H9 (cell line): ENCODE results near the gene ST8SIA2. TPM values are rescaled to one million over a fixed set of nuclear protein-coding genes. Genes with fewer than 3 reads are reported as not detected.

Source experiments
- DNase-seq: peaks from one replicate; pipeline ENCODE4 v3.0.0-alpha.2; 2017
- H2AFZ ChIP-seq: one replicate; pipeline ENCODE4 v1.6.1; 2013; ENCODE audit warnings: mild to moderate bottlenecking, low read length, control low read depth, moderate library complexity
- H2AK5ac ChIP-seq: 2 replicates; pipeline ENCODE4 v1.6.1; 2013; ENCODE audit warnings: low read length, control low read depth, mixed read lengths; ENCODE audit not compliant: insufficient read length
- H2BK120ac ChIP-seq: one replicate; pipeline ENCODE4 v1.6.1; 2013; ENCODE audit warnings: low read depth, mild to moderate bottlenecking, low read length, control low read depth, inconsistent platforms; ENCODE audit not compliant: poor library complexity, severe bottlenecking
- H2BK12ac ChIP-seq: 2 replicates; pipeline ENCODE4 v1.6.1; 2013; ENCODE audit warnings: low read length, control low read depth, mixed read lengths, low read depth; ENCODE audit not compliant: insufficient read length
- H2BK15ac ChIP-seq: 2 replicates; pipeline ENCODE4 v1.6.1; 2013; ENCODE audit warnings: low read depth, low read length, control low read depth
- H2BK20ac ChIP-seq: one replicate; pipeline ENCODE4 v1.6.1; 2013; ENCODE audit warnings: low read depth, mild to moderate bottlenecking, low read length, control low read depth, inconsistent platforms; ENCODE audit not compliant: poor library complexity, severe bottlenecking
- H2BK5ac ChIP-seq: 2 replicates; pipeline ENCODE4 v1.6.1; 2013; ENCODE audit warnings: low read length, control low read depth, mixed read lengths; ENCODE audit not compliant: insufficient read length
- H3K14ac ChIP-seq: 2 replicates; pipeline ENCODE4 v1.6.1; 2013; ENCODE audit warnings: low read length, control low read depth; ENCODE audit not compliant: insufficient read depth
- H3K18ac ChIP-seq: 2 replicates; pipeline ENCODE4 v1.6.1; 2013; ENCODE audit warnings: low read depth, mild to moderate bottlenecking, mixed read lengths, low read length, control low read depth; ENCODE audit not compliant: insufficient read length
- H3K23ac ChIP-seq: 2 replicates; pipeline ENCODE4 v1.6.1; 2013; ENCODE audit warnings: low read length, control low read depth, mixed read lengths, low read depth; ENCODE audit not compliant: insufficient read length
- H3K23me2 ChIP-seq: 2 replicates; pipeline ENCODE4 v1.6.1; 2013; ENCODE audit warnings: low read depth, mild to moderate bottlenecking, mixed read lengths, low read length, control low read depth; ENCODE audit not compliant: insufficient read length, poor library complexity, severe bottlenecking
- H3K27ac ChIP-seq: 2 replicates; pipeline ENCODE4 v1.5.1; 2013; ENCODE audit warnings: low read length, control low read depth, mixed read lengths, low read depth; ENCODE audit not compliant: insufficient read length
- H3K27me3 ChIP-seq: 2 replicates; pipeline ENCODE4 v1.6.1; 2013; ENCODE audit warnings: low read length, control low read depth, inconsistent platforms; ENCODE audit not compliant: insufficient read depth
- H3K4ac ChIP-seq: 2 replicates; pipeline ENCODE4 v1.6.1; 2013; ENCODE audit warnings: low read depth, mild to moderate bottlenecking, control low read depth, inconsistent platforms, low read length, moderate library complexity
- H3K4me1 ChIP-seq: 2 replicates; pipeline ENCODE4 v1.6.1; 2013; ENCODE audit warnings: low read length, control low read depth, inconsistent platforms; ENCODE audit not compliant: insufficient read depth
- H3K4me2 ChIP-seq: 2 replicates; pipeline ENCODE4 v1.6.1; 2013; ENCODE audit warnings: low read length, control low read depth, mixed read lengths; ENCODE audit not compliant: insufficient read length, insufficient read depth
- H3K56ac ChIP-seq: 2 replicates; pipeline ENCODE4 v1.6.1; 2013; ENCODE audit warnings: low read depth, mild to moderate bottlenecking, mixed read lengths, low read length, control low read depth; ENCODE audit not compliant: insufficient read length
- H3K79me1 ChIP-seq: 2 replicates; pipeline ENCODE4 v1.6.1; 2013; ENCODE audit warnings: low read depth, mild to moderate bottlenecking, moderate library complexity, low read length, control low read depth, inconsistent platforms; ENCODE audit not compliant: insufficient read depth, poor library complexity, severe bottlenecking
- H3K79me2 ChIP-seq: 2 replicates; pipeline ENCODE4 v1.6.1; 2013; ENCODE audit warnings: low read length, control low read depth, inconsistent platforms; ENCODE audit not compliant: insufficient read depth
- H3K9ac ChIP-seq: 2 replicates; pipeline ENCODE4 v1.6.1; 2013; ENCODE audit warnings: low read length, control low read depth, mixed read lengths; ENCODE audit not compliant: insufficient read length; ENCODE audit errors: extremely low read depth
- H3K9me3 ChIP-seq: one replicate; pipeline ENCODE4 v1.6.1; 2013; ENCODE audit warnings: low read depth, low read length, inconsistent platforms; ENCODE audit not compliant: control insufficient read depth
- H3T11ph ChIP-seq: one replicate; pipeline ENCODE4 v1.6.1; 2013; ENCODE audit warnings: mild to moderate bottlenecking, low read length, control low read depth, inconsistent platforms
- H4K20me1 ChIP-seq: one replicate; pipeline ENCODE4 v1.6.1; 2013; ENCODE audit not compliant: control insufficient read depth, insufficient read length, insufficient read depth
- H4K5ac ChIP-seq: 2 replicates; pipeline ENCODE4 v1.6.1; 2013; ENCODE audit warnings: low read depth, mild to moderate bottlenecking, mixed read lengths, low read length, control low read depth; ENCODE audit not compliant: insufficient read length
- H4K8ac ChIP-seq: replicated peaks from 2 replicates; pipeline ENCODE4 v1.6.1; 2013; ENCODE audit warnings: low read length, control low read depth, mixed read lengths, low read depth; ENCODE audit not compliant: insufficient read length
- H4K91ac ChIP-seq: 2 replicates; pipeline ENCODE4 v1.6.1; 2013; ENCODE audit warnings: low read depth, mild to moderate bottlenecking, moderate library complexity, mixed read lengths, low read length, control low read depth; ENCODE audit not compliant: insufficient read length
- H3K27ac Mint-ChIP-seq, 3 experiments: 2 replicates in 2 of 3; 3 replicates in 1 of 3; pipeline ENCODE4 v1.8.0; 2020 to 2021; ENCODE audit warnings: mixed read lengths in 3 of 3, mild to moderate bottlenecking in 1 of 3, moderate library complexity in 1 of 3
- H3K27me3 Mint-ChIP-seq: 2 replicates; pipeline ENCODE4 v1.8.0; 2021; ENCODE audit warnings: low read depth, mild to moderate bottlenecking, moderate library complexity, mixed read lengths
- H3K36me3 Mint-ChIP-seq, 3 experiments: 2 replicates in 2 of 3; 3 replicates in 1 of 3; pipeline ENCODE4 v1.8.0; 2020 to 2021; ENCODE audit warnings: low read depth in 3 of 3, mixed read lengths in 3 of 3; ENCODE audit not compliant: insufficient read depth in 1 of 3
- H3K4me1 Mint-ChIP-seq, 2 experiments: 2 replicates each; pipeline ENCODE4 v1.8.0; 2020; ENCODE audit warnings: mixed read lengths in 2 of 2
- H3K4me3 Mint-ChIP-seq, 2 experiments: 2 replicates in 1 of 2; 3 replicates in 1 of 2; pipeline ENCODE4 v1.8.0; 2020 to 2021; ENCODE audit warnings: mild to moderate bottlenecking in 2 of 2, mixed read lengths in 2 of 2, moderate library complexity in 1 of 2
- H3K9me3 Mint-ChIP-seq, 2 experiments: 2 replicates in 1 of 2; 3 replicates in 1 of 2; pipeline ENCODE4 v1.8.0; 2020; ENCODE audit warnings: mild to moderate bottlenecking in 2 of 2, mixed read lengths in 2 of 2, moderate library complexity in 1 of 2
- WGBS: extraction: QIAGEN DNeasy Blood & Tissue Kit; methylation state at CpG from one replicate; pipeline ENCODE4 v1.1.7; 2013; ENCODE audit warnings: missing lambda C conversion rate, low lambda C conversion rate, mixed read lengths; ENCODE audit not compliant: insufficient read length; ENCODE audit errors: extremely low coverage; 5-methylcytosine and 5-hydroxymethylcytosine counted together
- total RNA-seq: library from RNA; stranded (reverse); gene quantifications from 2 replicates; pipeline ENCODE4 v1.2.1, GENCODE V29; 2021
- TF ChIP-seq, protein P1 (sequence below): fragments of 200-600 bp; sonication (generic); conservative IDR thresholded peaks from 3 replicates; pipeline ENCODE4 v1.8.0; 2021; ENCODE audit warnings: antibody characterized with exemption, mild to moderate bottlenecking

Gene ST8SIA2
- total RNA-seq, 1 experiment from 2014 or later: 1.8 TPM

DNA sequence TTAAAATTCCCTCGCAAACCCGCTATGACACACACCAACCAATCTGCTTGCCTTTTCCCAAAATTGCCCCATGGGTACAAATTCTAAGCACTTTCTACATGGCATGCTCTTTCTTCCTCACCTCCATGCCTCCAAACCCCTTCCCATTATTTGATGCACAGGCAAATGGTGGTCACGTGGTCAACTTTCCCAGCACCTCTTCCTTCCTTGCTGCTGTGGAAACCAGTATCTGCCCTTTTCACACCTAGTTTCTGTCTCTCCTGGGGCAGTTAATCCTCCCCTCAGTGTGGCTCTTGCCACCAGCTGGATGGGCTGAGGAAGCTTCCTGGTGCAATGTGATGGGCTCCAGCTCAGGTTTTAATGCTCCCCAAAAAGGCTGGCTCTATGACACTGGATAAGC lies 38.4 kb upstream of the ST8SIA2 start:
- Histone ChIP-seq H2BK20ac (no peak overlapping the region), H3K23ac (no peak overlapping the region), H2BK12ac (no peak overlapping the region), H3K18ac (no peak overlapping the region), H4K8ac (no peak overlapping the region), H2BK120ac (no peak overlapping the region), H3K27ac (no peak overlapping the region), H4K20me1 (no peaks in the 10 kb centered on the region), H2BK5ac (no peak overlapping the region), H2BK15ac (no peak overlapping the region), H3K79me1 (no peaks in the 10 kb centered on the region), H3K9ac (no peak overlapping the region), H3K79me2 (no peaks in the 10 kb centered on the region), H2AK5ac (no peak overlapping the region), H4K5ac (no peak overlapping the region), H3K9me3 (no peaks in the 10 kb centered on the region), H2AFZ (no peak overlapping the region), H4K91ac (no peak overlapping the region), H3K4ac (no peak overlapping the region), H3K4me1 (no peaks in the 10 kb centered on the region; the same call in 1 of the 2 replicates), H3K27me3 (no peaks in the 10 kb centered on the region), H3K4me2 (no peak overlapping the region), H3T11ph (no peak overlapping the region), H3K23me2 (no peaks in the 10 kb centered on the region), H3K14ac (no peak overlapping the region), H3K56ac (no peak overlapping the region)
- no peak for DNase-seq
- no peak overlapping the region for H3K27ac Mint-ChIP-seq
- H3K27me3 Mint-ChIP-seq: peaks cover 3% of the 10 kb centered on the region
- TF ChIP-seq, protein P1, sequence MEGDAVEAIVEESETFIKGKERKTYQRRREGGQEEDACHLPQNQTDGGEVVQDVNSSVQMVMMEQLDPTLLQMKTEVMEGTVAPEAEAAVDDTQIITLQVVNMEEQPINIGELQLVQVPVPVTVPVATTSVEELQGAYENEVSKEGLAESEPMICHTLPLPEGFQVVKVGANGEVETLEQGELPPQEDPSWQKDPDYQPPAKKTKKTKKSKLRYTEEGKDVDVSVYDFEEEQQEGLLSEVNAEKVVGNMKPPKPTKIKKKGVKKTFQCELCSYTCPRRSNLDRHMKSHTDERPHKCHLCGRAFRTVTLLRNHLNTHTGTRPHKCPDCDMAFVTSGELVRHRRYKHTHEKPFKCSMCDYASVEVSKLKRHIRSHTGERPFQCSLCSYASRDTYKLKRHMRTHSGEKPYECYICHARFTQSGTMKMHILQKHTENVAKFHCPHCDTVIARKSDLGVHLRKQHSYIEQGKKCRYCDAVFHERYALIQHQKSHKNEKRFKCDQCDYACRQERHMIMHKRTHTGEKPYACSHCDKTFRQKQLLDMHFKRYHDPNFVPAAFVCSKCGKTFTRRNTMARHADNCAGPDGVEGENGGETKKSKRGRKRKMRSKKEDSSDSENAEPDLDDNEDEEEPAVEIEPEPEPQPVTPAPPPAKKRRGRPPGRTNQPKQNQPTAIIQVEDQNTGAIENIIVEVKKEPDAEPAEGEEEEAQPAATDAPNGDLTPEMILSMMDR: no peak
- no peak overlapping the region for H3K4me3 Mint-ChIP-seq
- H3K9me3 Mint-ChIP-seq: no peaks in the 10 kb centered on the region
- H3K36me3 Mint-ChIP-seq: no peaks in the 10 kb centered on the region
- H3K4me1 Mint-ChIP-seq: peaks cover 7 to 8% of the 10 kb centered on the region in 2 experiments
- no CpG with 5 or more reads among the region's 3 CpGs for WGBS
